GM19467 (cell line): ENCODE data around the gene MIOS.

ENCODE experiments used
- ATAC-seq: cut with Tn5 transposase; IDR thresholded peaks from one replicate; pipeline ENCODE4 v1.9.1; 2021; ENCODE audit warnings: mild to moderate bottlenecking, moderate library complexity; ENCODE audit not compliant: unreplicated experiment

MIOS gene

DNA sequence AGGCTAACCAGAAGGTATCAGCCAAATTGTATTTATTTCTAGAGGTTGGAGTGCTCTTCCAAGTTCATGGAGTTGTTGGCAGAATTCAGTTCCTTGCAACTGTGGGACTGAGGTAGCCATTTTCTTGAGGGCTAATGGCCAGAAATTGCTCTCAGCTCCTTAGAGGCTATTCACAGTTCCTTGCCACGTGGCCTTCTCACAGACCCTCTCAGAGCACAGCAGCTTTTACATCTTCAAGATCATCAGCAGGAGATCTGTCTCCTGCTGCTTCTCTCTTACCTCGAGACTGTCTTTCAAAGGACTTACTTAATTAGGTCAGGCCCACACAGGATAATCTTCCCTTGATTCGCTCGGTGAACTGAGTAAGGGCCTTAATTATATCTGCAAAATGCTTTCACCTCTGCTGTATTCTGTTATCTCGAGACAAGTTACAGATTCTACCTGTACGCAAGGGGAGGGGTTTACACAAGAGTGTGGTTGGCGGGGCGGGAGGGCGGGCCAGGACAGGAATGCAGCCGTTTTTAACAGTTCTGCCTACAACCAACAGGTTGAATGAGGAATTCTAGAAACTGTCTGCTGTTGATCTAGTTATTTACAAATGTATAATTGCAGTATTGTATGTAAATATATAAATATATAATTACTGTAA, 15.0 kb downstream of the MIOS start:
- no peak for ATAC-seq

DNA sequence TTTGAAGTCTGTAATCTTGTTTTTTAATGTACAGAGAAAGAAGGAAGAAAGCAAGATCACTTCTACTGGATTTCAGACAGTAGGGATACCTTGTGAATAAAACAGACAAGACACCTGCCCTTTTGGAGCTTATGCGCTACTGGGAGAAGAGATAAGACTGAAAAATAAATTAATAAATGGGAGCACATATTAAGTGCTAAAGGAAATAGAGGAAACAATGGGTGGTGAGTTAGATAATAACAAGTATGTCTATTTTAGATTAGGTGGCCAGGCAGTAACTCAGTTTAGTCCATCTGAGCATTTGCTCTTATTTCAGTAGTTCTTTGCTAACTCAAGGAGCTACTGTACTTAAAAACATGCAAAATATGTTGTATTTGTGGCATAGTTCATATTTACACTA, 15.9 kb downstream of the MIOS start:
- no peak for ATAC-seq

DNA sequence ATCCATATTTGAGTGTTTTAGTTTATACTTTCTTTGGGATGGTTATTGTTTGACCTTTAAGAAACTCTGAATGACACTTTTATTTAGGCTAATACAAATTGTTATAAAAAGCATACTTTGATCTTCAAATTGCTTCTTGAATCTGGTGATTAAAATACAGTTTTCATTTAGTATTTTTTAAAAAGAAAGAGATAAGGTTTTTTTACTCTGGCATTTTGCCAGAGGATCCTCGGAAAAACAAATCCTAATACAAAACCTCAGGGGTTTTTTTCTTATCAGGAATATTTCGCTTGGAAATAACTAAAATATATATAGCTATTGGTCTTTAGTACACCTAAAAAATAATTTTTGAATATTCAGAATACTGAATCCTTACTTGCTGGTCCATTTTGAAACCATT, 17.0 kb downstream of the MIOS start:
- ATAC-seq = no peak

DNA sequence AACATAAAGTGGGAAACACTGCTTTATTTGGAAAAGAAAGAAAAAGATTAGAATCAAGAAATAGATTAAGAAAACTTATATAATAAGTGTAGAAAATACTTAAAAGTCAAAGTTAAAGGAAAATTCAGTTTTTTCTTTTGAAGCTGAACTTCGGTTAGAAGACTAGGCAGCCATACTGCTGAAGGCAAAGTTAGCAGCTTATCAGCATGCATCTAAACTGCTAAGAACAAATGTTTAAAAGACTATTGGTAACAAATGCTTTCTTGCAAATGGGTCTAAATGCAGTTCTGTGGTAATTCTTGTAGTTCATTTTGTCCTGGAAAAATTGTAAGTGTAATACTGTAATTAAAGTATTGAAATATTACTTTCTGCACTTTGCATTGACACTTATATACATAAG, 18.0 kb downstream of the MIOS start:
- no peak for ATAC-seq

DNA sequence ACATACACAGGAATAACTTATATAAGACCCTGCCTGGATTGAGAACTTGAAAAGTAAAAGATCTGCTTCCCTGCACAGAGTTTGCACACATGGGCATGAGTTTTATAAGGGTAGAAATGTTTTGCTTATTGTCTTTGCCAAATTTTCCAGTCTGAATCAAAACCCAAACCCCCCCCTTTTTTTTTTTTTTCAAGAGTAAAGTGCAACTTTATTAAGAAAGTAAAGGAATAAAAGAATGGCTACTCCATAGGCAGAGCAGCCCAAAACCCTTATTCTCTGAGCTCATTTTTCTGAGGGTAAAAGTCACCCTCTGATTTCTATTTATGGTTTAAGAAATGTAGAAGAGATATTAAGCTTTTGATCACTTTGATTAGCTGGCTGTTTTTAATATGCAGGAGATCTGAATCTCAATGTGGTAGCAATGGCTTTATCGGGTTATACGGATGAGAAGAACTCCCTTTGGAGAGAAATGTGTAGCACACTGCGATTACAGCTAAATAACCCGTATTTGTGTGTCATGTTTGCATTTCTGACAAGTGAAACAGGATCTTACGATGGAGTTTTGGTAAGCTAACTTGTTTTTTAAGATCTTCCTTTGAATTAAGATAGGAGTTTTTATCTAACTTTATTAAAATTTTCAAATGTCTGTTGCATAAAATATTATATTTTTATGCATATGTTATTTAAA, 18.7 kb downstream of the MIOS start:
- no peak for ATAC-seq

DNA sequence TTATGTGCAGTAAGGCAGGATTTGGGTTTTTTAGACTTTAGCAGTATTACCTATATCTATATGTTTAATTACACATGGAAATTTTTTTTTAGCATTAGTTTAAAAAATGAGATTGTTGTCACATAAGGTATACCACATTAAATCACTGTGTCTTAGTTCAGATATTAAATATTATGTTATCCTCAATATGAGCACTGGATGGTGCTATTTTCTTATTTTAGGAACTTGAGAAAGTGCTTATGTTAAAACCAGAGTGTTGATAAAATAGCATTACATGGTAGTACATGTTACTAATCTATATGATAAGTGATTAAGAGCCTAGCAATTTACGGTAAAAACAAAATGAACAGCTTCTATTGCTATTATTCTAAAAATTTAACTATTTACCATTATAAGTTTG, 28.8 kb downstream of the MIOS start:
- no peak for ATAC-seq

DNA sequence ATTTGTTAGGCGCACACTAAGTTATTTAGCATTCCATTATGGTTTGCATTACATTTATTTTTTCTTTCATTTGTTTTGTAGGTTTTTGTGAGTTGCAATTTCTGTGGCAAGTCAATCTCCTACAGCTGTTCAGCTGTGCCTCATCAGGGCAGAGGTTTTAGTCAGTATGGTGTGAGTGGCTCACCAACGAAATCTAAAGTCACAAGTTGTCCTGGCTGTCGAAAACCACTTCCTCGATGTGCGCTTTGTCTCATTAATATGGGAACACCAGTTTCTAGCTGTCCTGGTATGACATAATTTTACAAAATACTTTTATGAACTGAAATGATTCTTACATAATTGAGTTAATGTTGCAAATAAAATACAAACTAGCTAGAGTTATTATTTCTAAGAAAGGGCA, 29.5 kb downstream of the MIOS start:
- ATAC-seq = no peak

DNA sequence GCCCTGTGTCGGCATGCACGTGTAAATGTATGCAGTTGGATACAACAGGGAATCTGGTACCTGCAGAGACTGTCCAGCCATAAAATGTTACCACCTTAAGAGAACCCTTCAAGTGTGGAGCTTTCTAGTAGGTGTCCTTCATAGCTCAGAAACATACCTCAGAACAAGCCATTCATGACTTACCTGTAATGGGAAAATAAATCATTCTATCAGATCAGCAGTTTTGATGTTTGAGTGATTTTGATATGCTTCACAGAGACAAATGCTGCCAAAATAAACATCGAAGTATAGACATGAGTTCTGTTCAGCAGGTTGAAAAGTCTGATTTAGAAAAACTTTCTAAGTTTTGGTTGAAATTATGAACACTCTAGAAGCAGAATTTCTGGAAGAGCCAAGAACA, 40.3 kb downstream of the MIOS start:
- ATAC-seq = no peak

DNA sequence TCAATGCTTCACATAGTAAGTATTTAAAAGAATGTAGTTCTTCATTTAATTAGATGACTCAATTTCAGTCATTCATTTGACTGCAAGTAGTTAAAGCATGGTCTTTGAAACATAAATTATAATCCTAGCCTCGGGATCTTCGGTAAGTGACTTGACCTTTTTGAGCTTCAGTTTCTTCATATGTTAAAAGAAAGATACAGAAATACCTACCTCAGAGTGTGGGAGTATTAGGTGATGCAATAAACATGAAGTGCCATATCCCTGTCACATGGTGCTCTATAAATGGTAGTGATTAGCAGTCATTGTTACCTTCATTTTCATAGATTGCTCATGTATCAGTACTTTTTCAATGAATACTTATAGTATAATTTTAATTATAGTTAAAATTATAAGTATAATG, 42.6 kb downstream of the MIOS start:
- ATAC-seq = no peak

DNA sequence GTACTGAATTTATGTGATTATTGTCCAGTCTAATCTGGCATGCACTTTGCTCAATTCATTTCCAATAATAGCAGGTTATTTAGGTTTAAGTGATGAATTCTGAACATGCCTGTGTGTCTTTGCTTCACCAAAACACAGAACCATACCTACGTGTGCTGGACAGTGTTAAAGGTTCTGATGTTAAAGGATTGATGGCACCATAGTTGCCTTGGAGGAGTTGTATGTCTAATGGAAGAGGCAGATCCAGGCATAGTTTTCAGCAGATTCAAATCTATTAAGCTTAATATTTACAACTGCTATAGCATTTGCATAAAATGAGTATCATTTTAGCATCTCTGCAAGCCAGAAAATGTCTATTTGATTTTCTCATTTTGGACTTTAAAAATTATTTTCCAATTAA, 45.8 kb downstream of the MIOS start:
- ATAC-seq = no peak

DNA sequence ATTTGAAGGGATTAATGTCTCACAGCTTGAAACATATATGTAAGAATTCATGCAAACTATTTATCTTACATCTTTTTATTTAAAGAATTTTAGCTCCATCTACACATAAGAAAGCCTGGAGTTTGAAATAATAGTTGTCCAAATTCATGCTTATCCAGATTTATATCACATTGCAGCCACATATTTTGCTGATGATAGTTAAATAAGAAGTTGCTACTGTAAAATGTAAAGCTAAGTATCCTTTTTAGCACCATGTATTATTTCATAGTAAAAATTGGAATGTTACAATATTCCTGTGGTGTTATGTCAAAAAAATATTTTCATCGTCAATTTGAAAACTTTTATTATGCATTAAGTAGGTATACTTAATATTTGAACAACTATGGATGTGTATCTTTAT, 46.5 kb downstream of the MIOS start:
- ATAC-seq = no peak

DNA sequence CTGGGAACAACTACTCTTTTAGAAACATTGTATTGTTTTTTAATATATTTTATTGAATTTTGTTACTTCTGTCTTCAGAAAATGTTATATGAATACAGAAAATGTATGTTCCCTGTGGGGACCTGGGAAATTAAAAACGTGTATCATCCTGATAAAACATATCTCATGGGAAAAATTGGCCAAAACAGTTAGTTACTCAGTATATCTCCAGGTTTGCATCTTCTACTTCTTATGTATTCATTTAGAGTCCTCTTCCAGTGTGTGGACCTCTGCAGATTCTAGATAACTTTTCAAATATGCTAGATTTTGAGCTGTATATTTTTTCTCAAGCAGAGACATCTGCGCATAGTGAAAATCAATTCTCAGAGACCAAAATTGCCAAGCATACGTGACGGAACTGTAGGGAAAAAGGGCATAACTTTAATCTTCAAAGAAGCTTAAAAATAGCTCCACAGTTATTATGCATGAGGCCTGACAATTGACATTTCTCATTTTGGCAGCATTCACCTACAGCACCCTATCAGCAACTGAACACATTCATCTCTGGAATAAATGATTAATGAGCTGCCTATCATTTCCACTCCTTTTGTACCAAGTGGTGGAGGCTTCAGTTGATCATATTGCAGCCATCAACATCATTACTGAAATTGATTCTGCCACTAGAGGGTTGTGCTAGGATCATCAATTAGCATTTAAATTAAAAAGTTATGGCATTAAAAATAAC, 47.5 kb downstream of the MIOS start:
- ATAC-seq = no peak

DNA sequence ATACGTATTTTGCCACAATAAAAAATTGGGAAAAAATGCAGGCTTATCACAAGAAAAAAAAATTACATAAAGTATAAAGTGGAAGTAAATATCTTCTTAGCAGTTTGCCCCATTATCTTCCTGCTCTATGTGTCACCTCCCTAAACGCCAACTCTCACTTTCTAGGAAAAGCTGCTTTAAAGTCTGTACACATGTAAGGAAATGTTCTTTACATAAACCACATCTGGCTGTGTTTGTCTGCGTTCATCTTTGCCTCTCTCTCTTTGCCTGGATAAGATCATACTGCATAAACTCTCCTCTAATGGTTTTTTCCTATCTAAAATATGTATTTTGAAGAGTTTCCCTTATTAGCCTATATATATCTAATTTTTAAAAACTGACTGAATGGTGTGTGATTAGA, 50.9 kb downstream of the MIOS start:
- ATAC-seq = no peak

DNA sequence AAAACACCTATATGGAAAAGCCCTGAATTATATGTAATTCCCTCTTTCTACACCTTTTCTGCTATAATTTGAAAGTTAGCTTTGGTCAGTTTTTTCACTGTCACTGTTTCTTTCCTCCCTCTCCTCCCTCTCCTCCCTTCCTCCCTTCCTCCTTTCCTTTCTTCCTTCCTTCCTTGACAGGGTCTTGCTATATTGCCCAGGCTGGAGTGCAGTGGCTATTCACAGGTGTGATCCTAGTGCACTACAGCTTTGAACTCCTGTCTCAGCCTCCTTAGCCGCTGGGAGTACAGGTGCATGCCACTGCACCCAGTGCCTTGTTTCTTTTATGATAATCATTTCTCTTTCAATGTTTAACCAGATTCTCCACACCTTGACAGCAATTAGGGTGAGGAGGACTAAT, 51.7 kb downstream of the MIOS start:
- no peak for ATAC-seq

DNA sequence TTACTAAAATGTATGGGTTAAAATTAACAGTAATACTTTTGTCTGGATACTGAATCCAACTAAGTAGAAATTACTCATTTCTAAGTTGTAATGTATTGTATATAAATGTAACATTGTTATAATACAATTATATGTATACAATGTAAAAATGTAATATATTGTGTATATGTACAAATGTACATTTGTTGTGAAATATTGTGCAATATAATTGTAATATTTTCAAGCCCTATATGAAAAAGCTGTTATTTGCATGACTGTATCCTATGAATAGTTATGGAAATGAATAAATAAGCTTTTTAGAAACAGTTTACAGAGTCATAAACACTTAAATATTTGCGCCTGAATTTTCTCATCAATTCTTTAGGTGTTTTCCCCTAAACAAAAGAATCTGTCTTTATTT, 53.6 kb downstream of the MIOS start:
- no peak for ATAC-seq

DNA sequence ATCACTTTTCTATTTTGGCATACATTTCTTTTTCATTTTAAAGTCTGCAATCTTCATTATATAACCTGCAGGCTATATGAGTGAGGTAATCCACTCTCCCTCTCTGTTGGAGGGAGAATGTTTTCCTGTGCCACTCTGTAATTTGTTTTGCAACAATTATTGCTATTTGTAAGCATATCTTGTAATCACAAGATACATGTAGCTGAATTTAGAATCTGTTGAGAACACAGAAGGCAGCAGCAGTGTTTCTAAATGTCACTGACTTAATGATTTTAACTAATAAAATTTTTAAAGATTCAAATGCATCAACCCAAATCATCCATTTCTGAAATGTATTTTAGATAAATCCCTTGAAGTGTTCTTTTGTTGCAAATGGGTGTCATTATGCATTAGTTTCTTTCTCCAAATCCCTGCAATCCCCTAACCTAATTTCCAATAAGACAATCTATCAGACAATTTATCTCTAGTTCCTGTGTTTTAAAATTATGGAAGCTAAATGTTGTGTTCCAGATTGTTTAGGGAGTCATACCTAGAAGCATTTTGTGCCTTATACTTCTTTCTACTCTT, 54.0 kb downstream of the MIOS start:
- ATAC-seq = no peak

DNA sequence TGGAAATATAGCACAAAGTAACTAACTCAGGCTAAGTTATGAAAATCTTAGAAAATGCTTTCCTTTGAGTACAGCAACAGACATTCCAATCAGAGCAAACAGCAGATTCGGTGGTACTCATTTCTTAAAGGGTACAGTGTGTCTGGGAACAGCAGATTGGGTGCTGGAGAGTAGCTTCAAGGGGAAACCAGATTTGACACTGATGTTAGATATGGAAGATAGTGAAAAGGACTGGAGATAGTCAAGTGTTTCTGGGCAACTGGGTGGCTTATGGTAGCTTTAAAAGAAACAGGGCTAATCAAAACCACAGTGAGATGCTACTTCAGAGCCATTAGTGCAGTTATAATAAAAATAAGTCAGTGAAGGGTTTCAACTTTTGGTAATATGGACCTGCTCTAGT, 61.8 kb downstream of the MIOS start:
- no peak for ATAC-seq

DNA sequence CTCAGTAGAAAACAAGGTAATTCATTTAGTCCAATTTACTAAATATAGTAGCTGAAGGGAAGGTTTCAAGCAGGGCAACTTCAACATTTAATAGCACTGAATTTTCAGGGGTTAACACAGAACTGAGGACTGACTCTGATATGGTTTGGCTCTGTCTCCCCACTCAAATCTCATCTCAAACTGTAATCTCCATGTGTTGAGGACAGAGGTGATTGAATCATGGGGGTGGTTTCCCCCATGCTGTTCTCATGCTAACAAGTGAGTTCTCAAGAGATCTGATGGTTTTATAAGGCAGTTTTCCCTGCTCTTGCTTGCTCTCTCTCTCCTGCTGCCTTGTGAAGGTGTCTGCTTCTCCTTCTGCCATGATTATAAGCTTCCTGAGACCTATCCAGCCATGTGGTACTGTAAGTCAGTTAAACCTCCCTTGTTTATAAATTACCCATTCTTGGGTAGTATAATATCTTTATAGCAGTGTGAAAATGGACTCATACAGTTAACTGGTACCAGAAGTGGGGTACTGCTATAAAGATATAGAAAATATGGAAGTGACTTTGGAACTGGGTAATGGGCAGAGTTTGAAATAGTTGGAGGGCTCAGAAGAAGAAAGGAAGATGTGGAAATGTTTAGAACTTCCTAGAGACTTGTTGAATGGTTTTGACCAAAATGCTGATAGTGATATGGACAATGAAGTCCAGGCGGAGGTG, 64.1 kb downstream of the MIOS start:
- ATAC-seq = no peak

DNA sequence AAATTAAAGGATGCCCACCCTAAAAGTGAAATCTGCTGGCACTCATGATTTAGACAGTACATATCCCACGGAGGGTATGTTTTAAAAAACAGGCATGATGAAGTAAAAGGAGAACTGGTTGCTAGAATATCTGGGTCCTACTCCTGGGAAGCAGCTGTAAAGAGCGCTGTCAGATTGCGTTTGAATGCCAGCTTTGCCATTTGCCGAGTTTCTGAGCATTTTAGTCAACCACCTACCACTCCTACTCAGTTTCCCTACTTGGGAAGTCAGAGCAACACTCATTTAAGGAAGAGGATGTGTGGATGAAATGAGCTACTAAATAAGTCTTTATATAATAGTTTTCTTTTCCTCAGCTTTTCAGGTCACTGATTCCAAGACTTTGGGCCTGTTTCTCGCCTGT, 72.7 kb downstream of the MIOS start:
- ATAC-seq = no peak

DNA sequence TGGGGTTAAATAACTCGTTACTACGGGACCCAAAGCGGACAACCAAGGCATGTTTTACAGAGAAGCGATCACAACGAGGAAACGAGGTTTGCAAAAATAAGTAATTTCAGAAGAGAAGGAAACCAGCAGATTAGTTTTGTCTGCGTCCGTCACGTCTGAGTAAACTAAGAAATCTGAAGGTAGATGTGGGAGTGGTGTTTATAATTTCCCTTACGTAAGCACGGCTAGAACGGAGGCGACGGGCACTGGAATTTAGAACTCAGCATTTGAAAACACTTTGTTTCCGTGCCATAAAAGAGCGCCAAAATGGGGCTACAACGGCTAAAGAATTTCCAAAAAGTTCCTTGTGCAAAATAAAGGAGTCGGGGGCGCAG, 73.2 kb downstream of the MIOS start:
- no peak for ATAC-seq
